ENCODE results near the gene RNF212. TPM values are rescaled to one million over a fixed set of nuclear protein-coding genes. Genes with fewer than 3 reads are reported as not detected.

RNF212 gene
- total and polyA plus RNA-seq, 5 experiments from 2014 or later = 3.1 to 8.5 (median 4.4) TPM

DNA sequence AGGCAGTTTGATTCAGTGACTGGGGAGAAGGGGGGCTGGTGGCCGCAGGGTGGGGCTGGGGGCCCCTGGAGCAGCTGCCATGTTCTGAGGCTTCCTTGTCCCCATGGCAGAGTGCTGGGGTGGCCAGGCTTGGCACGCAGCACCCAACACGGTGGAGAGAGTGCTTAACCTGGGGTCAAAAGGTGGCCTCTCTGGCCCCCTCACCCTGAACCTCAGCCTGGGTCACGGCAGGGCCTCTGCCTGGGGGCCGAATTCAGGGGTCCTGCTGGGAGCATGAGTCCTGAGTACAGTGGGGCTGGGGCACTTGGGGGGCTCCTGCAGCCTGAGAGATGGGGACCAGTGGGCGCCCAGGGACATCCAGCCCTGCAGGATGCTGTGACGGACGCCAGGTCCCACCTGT is 82.0 kb downstream of the RNF212 start:
- POLR2A ChIA-PET = no interaction called here
- peaks cover 0 to under 1% (median 0%) of the 10 kb centered on the region in 4 donors for H3K4me1 Mint-ChIP-seq

DNA sequence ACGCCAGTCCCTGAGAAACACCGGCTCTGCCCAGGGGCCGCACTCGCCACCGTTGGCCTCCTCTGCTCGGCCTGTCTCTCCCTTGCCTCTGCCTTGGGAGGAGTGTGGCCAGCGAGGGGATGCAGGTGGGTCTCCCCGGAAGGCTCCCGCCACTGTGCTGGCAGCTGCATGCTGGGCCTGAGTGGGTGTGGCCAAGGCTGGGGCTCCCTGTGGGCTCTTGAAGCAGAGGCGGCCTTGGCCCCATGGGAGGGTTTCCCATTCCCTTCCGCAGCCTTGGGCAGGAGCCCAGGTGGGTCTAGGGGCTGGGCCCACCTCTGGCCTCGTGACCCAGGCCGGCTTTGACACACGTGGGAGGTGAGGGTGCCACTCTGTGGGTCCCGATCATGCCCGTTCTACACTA is 82.8 kb downstream of the RNF212 start:
- no peak overlapping the region for H3K4me3 Mint-ChIP-seq
- POLR2A ChIA-PET = no interaction called here
- peaks cover 0 to 6% (median 0%) of the 10 kb centered on the region in 5 donors for H3K27me3 Mint-ChIP-seq
- no peaks in the 10 kb centered on the region for H3K36me3 Mint-ChIP-seq
- no peak for DNase-seq
- peak overlapping the region in 1 of 10 donors; percentile 18 for H3K27ac Mint-ChIP-seq
- ATAC-seq = no peak
- peaks cover 0 to 6% (median 2%) of the 10 kb centered on the region in 4 donors for H3K4me1 Mint-ChIP-seq
- H3K9me3 Mint-ChIP-seq = no peaks in the 10 kb centered on the region

More for the DNA sequence above, 82.0 kb downstream of the RNF212 start:
- no peak for ATAC-seq
- peaks cover 0 to 6% (median 0%) of the 10 kb centered on the region in 5 donors for H3K27me3 Mint-ChIP-seq
- H3K9me3 Mint-ChIP-seq = no peaks in the 10 kb centered on the region
- no peak overlapping the region for H3K27ac Mint-ChIP-seq
- no peak overlapping the region for H3K4me3 Mint-ChIP-seq
- H3K36me3 Mint-ChIP-seq = no peaks in the 10 kb centered on the region
- DNase-seq = no peak

GRCh38 chr4:1030031-1030430 is 83.3 kb downstream of the RNF212 start:
- ATAC-seq = no peak
- peaks cover 0 to 6% (median 2%) of the 10 kb centered on the region in 4 donors for H3K4me1 Mint-ChIP-seq

DNA sequence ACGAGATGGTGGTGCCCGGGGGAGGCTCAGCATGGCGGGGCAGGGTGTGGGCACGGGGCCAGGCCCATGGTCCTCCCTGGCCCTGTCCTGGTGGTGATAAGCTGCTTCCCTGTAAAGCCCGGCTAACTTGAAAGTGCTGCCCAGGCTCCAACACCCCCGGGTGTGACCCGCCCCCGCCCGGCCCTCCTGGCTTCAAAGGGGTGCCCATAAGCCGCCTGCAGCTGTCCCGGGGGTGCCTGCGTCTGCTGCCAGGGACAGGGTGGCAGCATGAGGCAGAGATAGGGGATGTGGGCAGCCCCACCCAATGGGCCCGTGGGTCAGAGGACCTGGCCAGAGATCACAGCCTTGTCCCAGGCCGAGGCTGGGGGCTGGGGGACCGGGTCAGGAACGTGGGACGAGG is 83.8 kb downstream of the RNF212 start:
- Mint-ChIP-seq H3K4me1 (peaks cover 0 to 6% (median 2%) of the 10 kb centered on the region in 4 donors), H3K9me3 (no peaks in the 10 kb centered on the region), H3K27ac (no peak overlapping the region), H3K27me3 (peaks cover 0 to 2% (median 0%) of the 10 kb centered on the region in 5 donors), H3K36me3 (peaks cover 0 to 2% (median 0%) of the 10 kb centered on the region in 3 donors), H3K4me3 (no peak overlapping the region)
- no peak for ATAC-seq
- no peak for DNase-seq
- POLR2A ChIA-PET = no interaction called here

More at GRCh38 chr4:1030031-1030430, 83.3 kb downstream of the RNF212 start:
- Mint-ChIP-seq H3K4me3 (no peak overlapping the region), H3K36me3 (peaks cover 0 to 2% (median 0%) of the 10 kb centered on the region in 3 donors), H3K27ac (no peak overlapping the region), H3K27me3 (peaks cover 0 to 5% (median 0%) of the 10 kb centered on the region in 5 donors), H3K9me3 (no peaks in the 10 kb centered on the region)
- no peak for DNase-seq
- POLR2A ChIA-PET = no interaction called here

DNA sequence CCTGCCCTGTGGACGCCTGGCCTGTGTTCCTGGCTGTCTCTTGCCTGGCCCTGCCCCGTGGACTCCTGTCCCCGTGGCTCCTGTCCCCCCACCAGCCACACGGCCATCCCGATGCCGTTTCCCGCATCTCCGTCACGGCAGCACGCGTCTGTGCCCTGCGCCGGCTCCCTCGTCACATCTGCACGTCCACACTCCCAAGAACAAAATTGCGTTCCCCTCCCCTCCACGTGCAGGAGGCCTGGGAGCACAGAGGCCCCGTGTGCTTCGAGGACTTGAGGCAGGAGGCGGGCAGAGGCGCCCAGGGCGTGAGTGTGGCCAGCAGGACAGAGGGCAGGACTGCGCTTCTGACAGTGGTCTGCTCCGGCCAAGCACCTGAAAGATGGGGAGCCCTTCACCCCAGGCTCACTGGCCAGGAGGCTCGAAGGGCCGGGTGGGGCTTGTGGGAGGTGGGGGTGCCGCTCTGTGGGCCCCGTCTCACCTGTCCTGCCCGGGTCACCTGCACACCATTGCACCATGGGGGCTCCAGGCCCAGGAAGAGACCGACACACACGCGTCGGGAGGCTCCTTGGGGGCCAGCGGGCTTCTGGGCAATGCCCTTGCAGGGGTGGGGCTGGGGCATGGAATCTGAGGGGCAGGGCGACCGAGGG is 84.7 kb downstream of the RNF212 start:
- H3K4me3 Mint-ChIP-seq = no peak overlapping the region
- POLR2A ChIA-PET = no interaction called here
- no peak for ATAC-seq

DNA sequence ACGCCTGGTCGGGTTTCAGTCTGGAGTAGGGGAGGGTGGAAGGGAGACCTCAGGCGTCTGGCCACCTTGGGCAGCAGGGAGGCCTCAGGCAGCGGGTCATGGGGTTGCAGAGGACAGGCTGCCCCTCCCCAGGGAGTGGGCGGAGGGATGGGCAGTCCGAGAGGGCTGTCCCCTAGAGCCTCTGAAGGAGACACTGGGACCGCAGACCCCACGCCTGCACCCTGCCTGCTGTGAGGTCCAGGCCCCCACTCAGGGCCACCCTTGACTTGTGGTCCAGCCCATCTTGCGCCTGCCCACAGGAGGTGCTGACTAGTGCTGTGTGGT is 85.5 kb downstream of the RNF212 start:
- Mint-ChIP-seq H3K27me3 (peaks cover 0 to 2% (median 0%) of the 10 kb centered on the region in 5 donors), H3K36me3 (peaks cover 0 to 2% (median 0%) of the 10 kb centered on the region in 3 donors), H3K4me1 (peaks cover 0 to 6% (median 2%) of the 10 kb centered on the region in 4 donors), H3K9me3 (no peaks in the 10 kb centered on the region), H3K4me3 (no peak overlapping the region), H3K27ac (no peak overlapping the region)
- ATAC-seq = no peak
- POLR2A ChIA-PET = no interaction called here
- no peak for DNase-seq

More for the DNA sequence above, 84.7 kb downstream of the RNF212 start:
- H3K9me3 Mint-ChIP-seq = no peaks in the 10 kb centered on the region
- H3K27ac Mint-ChIP-seq = no peak overlapping the region
- peaks cover 0 to 6% (median 2%) of the 10 kb centered on the region in 4 donors for H3K4me1 Mint-ChIP-seq
- H3K36me3 Mint-ChIP-seq = peaks cover 0 to 2% (median 0%) of the 10 kb centered on the region in 3 donors
- H3K27me3 Mint-ChIP-seq = peaks cover 0 to 2% (median 0%) of the 10 kb centered on the region in 5 donors
- no peak for DNase-seq

GRCh38 chr4:1027219-1027914 is 86.0 kb downstream of the RNF212 start:
- no peak for DNase-seq
- Mint-ChIP-seq H3K9me3 (no peaks in the 10 kb centered on the region), H3K36me3 (peaks cover 0 to 2% (median 0%) of the 10 kb centered on the region in 3 donors), H3K27me3 (no peaks in the 10 kb centered on the region), H3K4me3 (no peak overlapping the region), H3K27ac (no peak overlapping the region), H3K4me1 (peaks cover 0 to 6% (median 2%) of the 10 kb centered on the region in 4 donors)
- POLR2A ChIA-PET = interaction anchor here (0.6 kb wide), 1 partner anchor 13 kb away, joined by 3 read pairs; no protein-coding TSS in a partner anchor
- ATAC-seq = no peak

GRCh38 chr4:1026115-1026514 is 87.2 kb downstream of the RNF212 start:
- Mint-ChIP-seq H3K4me3 (peak overlapping the region in 1 of 10 donors; percentile 4), H3K27ac (peak overlapping the region in 2 of 10 donors; percentile 15 to 25), H3K36me3 (peaks cover 0 to 2% (median 0%) of the 10 kb centered on the region in 3 donors), H3K27me3 (no peaks in the 10 kb centered on the region), H3K9me3 (no peaks in the 10 kb centered on the region), H3K4me1 (peaks cover 0 to 8% (median 2%) of the 10 kb centered on the region in 4 donors)
- DNase-seq (no peak), ATAC-seq (peak; percentile 53 to 67)
- POLR2A ChIA-PET = no interaction called here

DNA sequence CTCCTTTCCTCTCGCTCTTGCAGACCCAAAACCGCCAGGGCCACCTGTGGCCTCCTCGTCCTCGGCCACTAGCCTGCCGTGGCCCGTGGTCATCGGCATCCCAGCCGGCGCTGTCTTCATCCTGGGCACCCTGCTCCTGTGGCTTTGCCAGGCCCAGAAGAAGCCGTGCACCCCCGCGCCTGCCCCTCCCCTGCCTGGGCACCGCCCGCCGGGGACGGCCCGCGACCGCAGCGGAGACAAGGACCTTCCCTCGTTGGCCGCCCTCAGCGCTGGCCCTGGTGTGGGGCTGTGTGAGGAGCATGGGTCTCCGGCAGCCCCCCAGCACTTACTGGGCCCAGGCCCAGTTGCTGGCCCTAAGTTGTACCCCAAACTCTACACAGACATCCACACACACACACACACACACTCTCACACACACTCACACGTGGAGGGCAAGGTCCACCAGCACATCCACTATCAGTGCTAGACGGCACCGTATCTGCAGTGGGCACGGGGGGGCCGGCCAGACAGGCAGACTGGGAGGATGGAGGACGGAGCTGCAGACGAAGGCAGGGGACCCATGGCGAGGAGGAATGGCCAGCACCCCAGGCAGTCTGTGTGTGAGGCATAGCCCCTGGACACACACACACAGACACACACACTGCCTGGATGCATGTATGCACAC is 88.3 kb downstream of the RNF212 start:
- no peak for DNase-seq
- Mint-ChIP-seq H3K27ac (peak overlapping the region in 2 of 10 donors; percentile 63 to 68), H3K4me1 (peaks cover 0 to 8% (median 2%) of the 10 kb centered on the region in 4 donors), H3K4me3 (no peak overlapping the region), H3K27me3 (no peaks in the 10 kb centered on the region), H3K9me3 (no peaks in the 10 kb centered on the region), H3K36me3 (peaks cover 0 to 2% (median 0%) of the 10 kb centered on the region in 3 donors)
- ATAC-seq = no peak
- POLR2A ChIA-PET = no interaction called here

GRCh38 chr4:1023895-1024740 is 89.2 kb downstream of the RNF212 start:
- peaks cover 0 to 8% (median 2%) of the 10 kb centered on the region in 4 donors for H3K4me1 Mint-ChIP-seq
- H3K36me3 Mint-ChIP-seq = peaks cover 0 to 2% (median 0%) of the 10 kb centered on the region in 3 donors
- H3K27me3 Mint-ChIP-seq = no peaks in the 10 kb centered on the region
- POLR2A ChIA-PET = interaction anchor here (1.3 kb wide), 1 partner anchor 32 kb away, joined by 3 read pairs; no protein-coding TSS in a partner anchor
- no peak overlapping the region for H3K27ac Mint-ChIP-seq
- ATAC-seq (no peak), DNase-seq (no peak)
- H3K4me3 Mint-ChIP-seq = no peak overlapping the region
- no peaks in the 10 kb centered on the region for H3K9me3 Mint-ChIP-seq

- no peaks in the 10 kb centered on the region for H3K27me3 Mint-ChIP-seq
- DNase-seq (no peak), ATAC-seq (no peak)
- peaks cover 0 to 2% (median 0%) of the 10 kb centered on the region in 3 donors for H3K36me3 Mint-ChIP-seq
- no peaks in the 10 kb centered on the region for H3K9me3 Mint-ChIP-seq
- H3K4me3 Mint-ChIP-seq = no peak overlapping the region
- no peak overlapping the region for H3K27ac Mint-ChIP-seq
- POLR2A ChIA-PET = interaction anchor here (0.7 to 1.3 kb wide), 2 partner anchors 33 to 1942 kb away, joined by 3 read pairs; no protein-coding TSS in a partner anchor
- H3K4me1 Mint-ChIP-seq = peaks cover 0 to 8% (median 3%) of the 10 kb centered on the region in 4 donors
Observed at GRCh38 chr4:1023075-1023640, 90.2 kb downstream of the RNF212 start.

- ATAC-seq (no peak), DNase-seq (no peak)
- no peaks in the 10 kb centered on the region for H3K9me3 Mint-ChIP-seq
- H3K4me3 Mint-ChIP-seq = no peak overlapping the region
- no peaks in the 10 kb centered on the region for H3K27me3 Mint-ChIP-seq
- peaks cover 0 to 2% (median 0%) of the 10 kb centered on the region in 3 donors for H3K36me3 Mint-ChIP-seq
- H3K27ac Mint-ChIP-seq = no peak overlapping the region
- peaks cover 0 to 8% (median 3%) of the 10 kb centered on the region in 4 donors for H3K4me1 Mint-ChIP-seq
- POLR2A ChIA-PET = no interaction called here
Observed at GRCh38 chr4:1022739-1023066, 90.7 kb downstream of the RNF212 start.
